Esophagus (tissue), 2 donors: ENCODE results near the gene SYCN. TPM values are rescaled to one million over a fixed set of nuclear protein-coding genes. Genes with fewer than 3 reads are reported as not detected.

Experiments used
- H3K27ac ChIP-seq, 2 donors: one replicate each; pipeline ENCODE4 v1.5.1; 2013; ENCODE audit warnings: low read depth in 2 of 2, mild to moderate bottlenecking in 2 of 2, inconsistent platforms in 1 of 2, low read length in 1 of 2, moderate library complexity in 1 of 2
- H3K27me3 ChIP-seq, 2 donors: one replicate each; pipeline ENCODE4 v1.6.1; 2013; ENCODE audit warnings: low read length in 2 of 2, control low read depth in 1 of 2, mild to moderate bottlenecking in 1 of 2; ENCODE audit not compliant: insufficient read depth in 2 of 2, control insufficient read depth in 1 of 2
- H3K36me3 ChIP-seq, 2 donors: one replicate each; pipeline ENCODE4 v1.6.1; 2013; ENCODE audit warnings: low read length in 1 of 2; ENCODE audit not compliant: control insufficient read depth in 2 of 2, insufficient read depth in 2 of 2
- H3K4me1 ChIP-seq, 2 donors: one replicate each; pipeline ENCODE4 v1.6.1; 2013; ENCODE audit warnings: low read length in 1 of 2; ENCODE audit not compliant: control insufficient read depth in 2 of 2, insufficient read depth in 2 of 2
- H3K4me3 ChIP-seq, 2 donors: one replicate each; pipeline ENCODE4 v1.5.1; 2013; ENCODE audit warnings: low read length in 2 of 2, mild to moderate bottlenecking in 2 of 2, low read depth in 1 of 2, moderate library complexity in 1 of 2
- H3K9me3 ChIP-seq, 2 donors: one replicate each; pipeline ENCODE4 v1.6.1; 2013; ENCODE audit warnings: mild to moderate bottlenecking in 2 of 2, low read depth in 1 of 2, low read length in 1 of 2, moderate library complexity in 1 of 2; ENCODE audit not compliant: control insufficient read depth in 2 of 2, insufficient read depth in 1 of 2
- whole genome bisulfite sequencing, 2 donors: extraction: QIAGEN DNeasy Blood & Tissue Kit; methylation state at CpG; one replicate each; pipeline ENCODE4 v1.1.7; 2013; 5-methylcytosine and 5-hydroxymethylcytosine counted together
- polyA plus RNA-seq, 2 donors: library from polyadenylated mRNA; stranded (reverse); fragments of 200-250 nt; gene quantifications; one replicate each; pipeline ENCODE4 v1.2.3, GENCODE V29; 2013
- donor health status: healthy with polysubstance abuse.
- donor health status: Bipolar disorder and iron deficiency.

SYCN gene
- polyA plus RNA-seq, 2 donors, result 0.22 TPM; not detected in 1

DNA sequence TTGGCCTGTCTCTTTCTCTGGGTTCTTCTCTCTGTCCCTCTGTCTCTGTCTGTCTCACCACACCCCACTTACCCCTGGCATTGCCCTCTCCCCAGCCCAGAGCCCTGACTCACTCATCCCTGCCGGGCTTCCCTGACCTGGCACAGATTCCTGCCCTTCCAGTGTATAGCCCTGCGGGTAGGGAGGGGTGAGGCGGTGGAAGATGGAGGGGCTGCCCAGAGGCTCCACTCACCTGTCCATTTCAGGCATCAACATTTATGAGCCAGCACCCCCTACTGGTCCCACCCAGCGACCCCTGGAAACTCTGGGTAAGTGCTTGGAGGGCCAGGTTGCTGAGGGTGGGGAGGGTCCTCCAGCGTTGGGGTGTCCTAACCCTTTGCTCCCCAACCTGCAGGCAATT lies 6.3 kb downstream of the SYCN start:
- H3K27ac ChIP-seq, result peak overlapping the region in 1 of 2 donors; percentile 82
- peaks cover 0 to 6% of the 10 kb centered on the region in 2 donors for H3K9me3 ChIP-seq
- peak overlapping the region; percentile 59 to 61 for H3K4me3 ChIP-seq
- peaks cover 0 to 6% of the 10 kb centered on the region in 2 donors for H3K36me3 ChIP-seq
- H3K27me3 ChIP-seq, result no peaks in the 10 kb centered on the region
- H3K4me1 ChIP-seq, result peaks cover 0 to 16% of the 10 kb centered on the region in 2 donors
- WGBS, 2 donors, result 48 to 49% methylated on average over 5 of the region's 5 CpGs

DNA sequence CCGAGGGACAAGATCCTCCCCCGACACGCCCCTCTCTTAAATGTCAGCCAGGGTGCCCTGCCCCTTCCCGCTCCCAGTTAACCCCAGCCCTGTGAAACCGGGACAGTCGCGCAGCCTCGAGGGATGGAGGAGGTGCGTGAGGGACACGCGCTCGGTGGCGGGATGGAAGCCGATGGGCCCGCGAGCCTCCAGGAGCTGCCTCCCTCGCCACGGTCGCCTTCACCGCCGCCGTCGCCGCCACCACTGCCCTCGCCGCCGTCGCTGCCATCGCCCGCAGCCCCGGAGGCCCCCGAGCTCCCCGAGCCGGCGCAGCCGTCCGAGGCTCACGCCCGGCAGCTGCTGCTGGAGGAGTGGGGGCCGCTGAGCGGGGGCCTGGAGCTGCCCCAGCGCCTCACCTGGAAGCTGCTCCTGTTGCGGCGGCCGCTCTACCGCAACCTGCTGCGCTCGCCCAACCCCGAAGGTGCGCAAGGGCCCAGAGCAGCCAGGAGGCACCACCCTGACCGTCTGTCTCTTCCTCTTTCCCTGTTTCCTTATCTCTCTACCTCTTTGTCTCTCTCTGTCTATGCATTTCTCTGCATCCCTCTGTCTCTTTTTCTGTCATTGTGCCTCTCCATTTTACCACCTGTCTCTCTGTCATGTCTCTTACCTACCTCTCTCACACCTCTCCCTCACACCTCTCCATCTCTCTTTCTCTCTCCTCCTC lies 7.1 kb downstream of the SYCN start, which contains the start of gene NCCRP1:
TSS of gene NCCRP1 (plus strand) at position 105 of the 703 bp plus-strand sequence. CDS start at position 124, 19 bp downstream.
- Histone ChIP-seq H3K4me1 (peaks cover 0 to 16% of the 10 kb centered on the region in 2 donors), H3K4me3 (peak within 1 kb of the TSS; percentile 59 to 61)
- 4 to 5% methylated on average over 22 to 51 of the region's 51 CpGs for WGBS, 2 donors

DNA sequence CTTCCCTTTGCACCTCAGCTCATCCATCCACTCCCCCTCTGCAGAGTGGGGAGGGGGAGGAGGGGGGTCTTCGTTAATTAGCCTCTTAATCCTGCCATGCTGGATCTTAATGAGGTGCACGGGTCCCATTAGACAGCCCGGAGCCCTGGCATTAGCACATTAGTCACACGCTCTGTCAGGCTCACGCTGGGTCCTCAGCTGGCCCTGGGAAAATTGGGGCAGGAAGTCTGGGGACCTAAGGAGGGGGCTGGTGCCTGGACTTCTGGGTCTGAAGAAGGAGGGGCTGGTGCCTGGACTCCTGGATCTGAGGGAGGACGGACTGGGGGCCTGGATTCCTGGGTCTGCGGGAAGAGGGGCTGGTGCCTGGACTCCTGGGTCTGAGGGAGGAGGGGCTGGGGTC lies 7.7 kb downstream of the SYCN start:
- H3K27me3 ChIP-seq, result no peaks in the 10 kb centered on the region
- peaks cover 0 to 16% of the 10 kb centered on the region in 2 donors for H3K4me1 ChIP-seq
- H3K9me3 ChIP-seq, result peaks cover 0 to 6% of the 10 kb centered on the region in 2 donors
- peak overlapping the region; percentile 16 to 59 for H3K4me3 ChIP-seq
- WGBS, 2 donors, result 25 to 26% methylated on average over 7 of the region's 7 CpGs
- H3K27ac ChIP-seq, result peak overlapping the region; percentile 73 to 83
- peaks cover 0 to 6% of the 10 kb centered on the region in 2 donors for H3K36me3 ChIP-seq

More for the DNA sequence above, 7.1 kb downstream of the SYCN start, which contains the start of gene NCCRP1:
- H3K36me3 ChIP-seq, result peaks cover 0 to 6% of the 10 kb centered on the region in 2 donors
- H3K9me3 ChIP-seq, result peaks cover 0 to 6% of the 10 kb centered on the region in 2 donors
- H3K27me3 ChIP-seq, result no peaks in the 10 kb centered on the region
- H3K27ac ChIP-seq, result peak within 1 kb of the TSS; percentile 73 to 83

DNA sequence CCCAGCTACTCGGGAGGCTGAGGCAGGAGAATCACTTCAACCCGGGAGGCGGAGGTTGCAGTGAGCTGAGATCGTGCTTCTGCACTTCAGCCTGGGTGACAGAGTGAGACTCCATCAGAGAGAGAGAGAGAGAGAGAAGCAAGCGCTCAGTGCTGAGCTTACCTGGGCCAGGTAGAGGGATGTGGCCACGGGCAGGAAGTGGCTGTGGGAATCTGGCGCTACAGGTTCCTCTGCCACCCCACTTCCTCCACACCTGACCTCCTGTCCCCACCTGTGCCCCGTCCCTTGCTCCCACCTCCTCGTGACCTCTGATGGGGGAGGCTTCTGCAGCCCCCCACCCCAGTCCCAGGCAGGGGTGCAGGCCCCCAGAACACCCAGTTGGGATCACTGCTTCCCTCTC lies 8.3 kb downstream of the SYCN start:
- Histone ChIP-seq H3K36me3 (peaks cover 0 to 6% of the 10 kb centered on the region in 2 donors), H3K27ac (peak overlapping the region; percentile 79 to 83), H3K4me1 (peaks cover 0 to 16% of the 10 kb centered on the region in 2 donors), H3K9me3 (peaks cover 0 to 6% of the 10 kb centered on the region in 2 donors), H3K4me3 (peak overlapping the region; percentile 16 to 19), H3K27me3 (no peaks in the 10 kb centered on the region)
- 42 to 44% methylated on average over 8 to 9 of the region's 9 CpGs for WGBS, 2 donors

DNA sequence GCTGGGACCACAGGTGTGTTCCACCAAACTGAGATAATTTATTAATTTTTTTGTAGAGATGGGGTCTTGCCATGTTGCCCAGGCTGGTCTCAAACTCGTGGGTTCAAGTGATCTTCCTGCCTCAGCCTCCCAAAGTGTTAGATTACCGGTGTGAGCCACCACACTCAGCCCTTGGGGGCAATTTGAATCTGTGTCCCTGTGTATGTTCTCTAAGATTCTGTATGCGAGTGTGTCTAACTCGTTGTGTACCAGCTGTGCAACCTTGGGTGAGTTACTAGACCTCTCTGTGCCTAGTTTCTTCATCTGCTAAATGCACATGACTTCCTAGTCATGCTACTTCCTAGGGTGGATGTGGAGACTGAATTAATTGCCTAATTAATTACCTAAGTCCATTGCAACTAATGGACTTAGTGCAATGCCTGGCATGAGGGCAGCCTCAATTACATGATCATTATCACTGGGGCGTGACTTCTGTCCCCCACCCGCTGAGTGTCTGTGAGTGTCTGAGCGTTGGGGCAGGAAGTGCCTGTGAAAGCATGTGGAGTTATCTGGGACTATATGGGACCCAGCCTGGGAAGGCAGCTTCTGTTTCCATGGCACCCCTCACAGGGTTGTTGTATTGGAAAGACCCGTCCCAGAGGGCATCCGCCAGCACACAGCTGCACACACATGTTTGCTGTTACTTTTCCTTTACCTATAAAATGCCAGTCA lies 9.1 kb downstream of the SYCN start:
- peaks cover 0 to 4% of the 10 kb centered on the region in 2 donors for H3K9me3 ChIP-seq
- H3K27ac ChIP-seq, result peak overlapping the region; percentile 79 to 83
- peaks cover 0 to 1% of the 10 kb centered on the region in 2 donors for H3K36me3 ChIP-seq
- no peaks in the 10 kb centered on the region for H3K27me3 ChIP-seq
- peaks cover 0 to 15% of the 10 kb centered on the region in 2 donors for H3K4me1 ChIP-seq
- no peak overlapping the region for H3K4me3 ChIP-seq
- 45 to 46% methylated on average over 9 of the region's 9 CpGs for WGBS, 2 donors

DNA sequence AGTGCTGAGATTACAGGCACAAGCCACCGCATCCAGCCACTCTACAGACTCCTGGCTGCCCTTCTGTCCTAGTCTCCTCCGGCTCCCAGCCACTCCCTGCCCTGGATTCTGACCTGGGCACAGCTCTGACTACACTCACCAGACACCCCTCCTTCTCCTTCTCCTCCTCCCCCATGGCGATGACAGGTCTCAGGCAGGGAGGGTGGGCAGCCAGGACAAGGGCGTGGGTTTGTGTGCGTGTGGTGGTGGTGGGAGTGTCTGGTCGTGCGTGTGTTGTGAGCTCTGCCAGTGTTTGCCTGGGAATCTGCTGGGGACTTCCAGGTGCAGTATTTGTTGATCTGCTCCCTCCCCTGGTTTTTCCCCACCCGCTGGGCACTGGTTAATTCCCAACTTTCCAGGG lies 10.3 kb downstream of the SYCN start:
- Histone ChIP-seq H3K9me3 (peaks cover 0 to 1% of the 10 kb centered on the region in 2 donors), H3K4me3 (no peak overlapping the region), H3K4me1 (peaks cover 0 to 13% of the 10 kb centered on the region in 2 donors), H3K36me3 (no peaks in the 10 kb centered on the region), H3K27ac (peak overlapping the region; percentile 24 to 45), H3K27me3 (no peaks in the 10 kb centered on the region)
- WGBS, 2 donors, result 26 to 33% methylated on average over 8 of the region's 8 CpGs

DNA sequence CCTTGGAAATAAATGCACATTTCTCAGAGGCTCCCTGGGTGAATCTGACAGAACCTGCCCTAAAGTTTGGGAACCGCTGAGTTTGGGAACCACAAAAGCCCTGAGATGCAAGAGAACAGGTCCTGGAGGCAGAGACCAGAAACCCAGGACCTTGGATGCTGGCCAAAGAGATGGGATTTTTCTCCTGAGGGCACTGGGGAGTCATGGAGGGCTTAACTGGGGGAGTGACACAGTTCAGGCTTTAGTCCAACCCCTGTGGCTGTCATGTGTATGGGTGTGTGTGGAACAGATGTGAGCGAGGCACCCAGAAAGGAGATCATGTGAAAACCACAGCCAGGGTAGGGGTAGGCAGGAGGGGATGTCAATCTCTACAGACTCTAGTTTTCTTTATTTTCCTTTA lies 11.2 kb downstream of the SYCN start:
- peaks cover 0 to 13% of the 10 kb centered on the region in 2 donors for H3K4me1 ChIP-seq
- H3K36me3 ChIP-seq, result no peaks in the 10 kb centered on the region
- no peak overlapping the region for H3K4me3 ChIP-seq
- no peak overlapping the region for H3K27ac ChIP-seq
- 67 to 79% methylated on average over 2 of the region's 2 CpGs for WGBS, 2 donors
- H3K9me3 ChIP-seq, result no peaks in the 10 kb centered on the region
- H3K27me3 ChIP-seq, result no peaks in the 10 kb centered on the region

DNA sequence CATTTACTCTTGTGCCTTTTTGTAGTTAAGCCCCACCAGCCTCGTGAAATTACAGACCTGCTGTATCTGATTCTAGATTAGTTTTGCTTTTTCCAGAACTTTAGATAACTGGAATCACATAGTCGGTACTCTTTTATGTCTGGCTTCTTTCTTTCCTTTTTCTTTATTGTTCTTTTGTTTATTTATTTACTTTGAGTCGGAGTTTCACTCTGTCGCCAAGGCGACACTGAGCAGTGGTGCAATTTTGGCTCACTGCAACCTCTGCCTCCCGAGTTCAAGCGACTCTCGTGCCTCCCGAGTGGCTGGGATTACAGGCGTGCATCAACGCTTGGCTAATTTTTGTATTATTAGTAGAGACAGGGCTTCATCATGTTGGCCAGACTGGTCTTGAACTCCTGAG lies 13.3 kb downstream of the SYCN start:
- no peaks in the 10 kb centered on the region for H3K27me3 ChIP-seq
- H3K27ac ChIP-seq, result no peak overlapping the region
- H3K4me3 ChIP-seq, result no peak overlapping the region
- WGBS, 2 donors, result 32 to 43% methylated on average over 11 of the region's 11 CpGs
- H3K4me1 ChIP-seq, result peaks cover 0 to 5% of the 10 kb centered on the region in 2 donors
- H3K9me3 ChIP-seq, result no peaks in the 10 kb centered on the region
- no peaks in the 10 kb centered on the region for H3K36me3 ChIP-seq

DNA sequence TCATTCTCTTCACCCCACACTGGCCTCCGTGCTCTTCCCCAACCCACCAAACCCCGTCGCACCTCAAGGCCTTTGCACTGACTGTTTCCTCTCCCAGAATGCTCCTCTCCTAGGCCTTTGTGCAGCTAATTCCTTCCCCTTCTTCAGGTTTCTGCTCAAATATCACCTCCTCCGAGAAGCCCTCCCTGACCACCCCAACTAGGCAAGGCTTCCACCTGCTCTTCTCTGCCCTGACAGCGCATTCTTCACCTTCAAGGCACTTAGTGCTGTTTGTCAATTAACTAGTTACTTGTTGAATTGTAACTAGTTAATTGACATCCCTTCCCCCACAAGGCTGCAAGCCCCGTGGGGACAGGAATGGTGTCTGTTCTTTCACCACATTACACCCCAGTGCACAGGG lies 15.1 kb downstream of the SYCN start:
- 66 to 67% methylated on average over 6 of the region's 6 CpGs for WGBS, 2 donors
- no peaks in the 10 kb centered on the region for H3K36me3 ChIP-seq
- no peak overlapping the region for H3K27ac ChIP-seq
- no peak overlapping the region for H3K4me3 ChIP-seq
- no peaks in the 10 kb centered on the region for H3K9me3 ChIP-seq
- peaks cover 0 to 5% of the 10 kb centered on the region in 2 donors for H3K4me1 ChIP-seq
- no peaks in the 10 kb centered on the region for H3K27me3 ChIP-seq
